NOMO-1 treated with dmso at 0.1 percent for 144 hours (cell line): ENCODE data around the gene TRIM54.
"Not testable (repeated sequence)": the region's sequence is repeated elsewhere in the genome, so short reads cannot be mapped to it uniquely, and the experiment has no call there.

ENCODE experiments used
- DNase-seq: peaks from one replicate; lab custom pipeline; 2025; ENCODE audit not compliant: unreplicated experiment; lab: John Stamatoyannopoulos, UW

The TRIM54 gene

DNA sequence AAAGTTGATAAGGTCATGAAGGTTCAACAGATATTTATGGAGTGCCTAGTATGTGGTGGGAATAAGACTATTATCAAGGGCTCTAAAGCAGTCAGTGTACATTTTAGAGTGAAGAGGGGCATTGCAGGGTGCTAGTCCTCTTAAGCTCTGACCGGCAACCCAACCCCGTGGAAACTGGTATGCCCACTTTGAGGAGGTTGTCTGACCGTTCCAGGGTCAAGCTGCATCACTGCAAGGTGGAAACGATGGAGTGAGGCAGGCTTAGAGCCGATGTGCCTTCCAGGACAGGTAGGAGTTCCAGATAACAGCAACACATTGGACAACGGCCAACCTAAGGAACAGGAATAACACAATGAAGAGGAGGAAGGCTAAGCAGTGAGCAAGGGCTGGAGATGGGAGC is 27.4 kb downstream of the TRIM54 start:
- DNase-seq, result no peak

DNA sequence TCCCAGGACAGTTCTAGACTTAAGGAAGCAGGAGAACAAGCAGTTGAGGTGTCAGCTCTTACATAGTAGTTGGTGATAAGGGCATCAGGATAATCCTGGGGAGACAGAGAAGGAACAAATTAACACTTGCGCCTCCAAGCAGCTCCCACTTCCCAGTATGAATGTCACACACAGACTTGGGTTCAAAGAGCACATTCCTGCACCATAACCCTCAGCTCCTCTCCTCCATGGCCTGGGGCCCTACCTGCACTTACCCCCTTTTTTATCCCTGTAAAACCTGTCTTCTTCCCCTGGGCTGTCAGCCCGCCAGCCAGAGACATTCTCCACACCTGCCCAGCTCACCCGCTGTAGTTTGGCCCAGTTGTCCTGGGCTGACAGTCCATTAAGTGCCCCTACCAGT is 29.9 kb downstream of the TRIM54 start:
- DNase-seq, result no peak

- no peak for DNase-seq
These were observed 31.8 kb downstream of the TRIM54 start for GRCh38 chr2:27313882-27314645.

DNA sequence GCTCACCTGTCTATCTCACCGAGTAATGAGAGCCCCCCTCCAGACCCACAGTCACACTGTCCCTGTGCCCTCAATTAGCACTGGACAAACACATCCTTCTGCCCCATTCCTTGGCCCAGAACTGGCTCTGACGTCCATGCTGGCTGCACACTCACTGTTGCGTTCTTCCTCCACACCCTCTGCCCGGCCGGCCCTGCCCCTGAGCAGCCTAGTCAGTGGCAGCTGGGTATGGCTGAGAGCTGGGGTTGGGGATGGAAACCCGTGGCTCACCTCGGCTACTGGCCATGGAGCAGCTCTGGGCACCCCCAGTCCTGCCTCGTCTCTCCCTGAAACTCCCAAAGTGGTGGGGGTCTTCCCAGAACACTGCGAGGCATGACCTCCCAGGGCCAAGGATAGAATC is 32.5 kb downstream of the TRIM54 start:
- DNase-seq, result no peak

GRCh38 chr2:27315122-27315521 is 32.9 kb downstream of the TRIM54 start:
- no peak for DNase-seq

- DNase-seq, result no peak
These were observed 34.6 kb downstream of the TRIM54 start for GRCh38 chr2:27316655-27317412.

DNA sequence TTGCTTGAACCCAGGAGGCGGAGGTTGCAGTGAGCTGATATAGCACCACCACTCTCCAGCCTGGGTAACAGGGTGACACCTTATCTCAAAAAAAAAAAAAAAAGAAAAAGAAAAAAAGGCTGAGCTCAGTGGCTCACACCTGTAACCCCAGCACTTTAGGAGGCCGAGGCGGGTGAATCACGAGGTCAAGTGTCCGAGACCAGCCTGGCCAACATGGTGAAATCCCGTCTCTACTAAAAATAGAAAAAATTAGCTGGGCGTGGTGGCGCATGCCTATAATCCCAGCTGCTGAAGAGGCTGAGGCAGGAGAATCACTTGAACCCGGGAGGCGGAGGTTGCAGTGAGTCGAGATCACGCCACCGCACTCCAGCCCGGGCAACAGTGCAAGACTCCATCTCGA is 37.6 kb downstream of the TRIM54 start:
- DNase-seq, result not testable (repeated sequence)

DNA sequence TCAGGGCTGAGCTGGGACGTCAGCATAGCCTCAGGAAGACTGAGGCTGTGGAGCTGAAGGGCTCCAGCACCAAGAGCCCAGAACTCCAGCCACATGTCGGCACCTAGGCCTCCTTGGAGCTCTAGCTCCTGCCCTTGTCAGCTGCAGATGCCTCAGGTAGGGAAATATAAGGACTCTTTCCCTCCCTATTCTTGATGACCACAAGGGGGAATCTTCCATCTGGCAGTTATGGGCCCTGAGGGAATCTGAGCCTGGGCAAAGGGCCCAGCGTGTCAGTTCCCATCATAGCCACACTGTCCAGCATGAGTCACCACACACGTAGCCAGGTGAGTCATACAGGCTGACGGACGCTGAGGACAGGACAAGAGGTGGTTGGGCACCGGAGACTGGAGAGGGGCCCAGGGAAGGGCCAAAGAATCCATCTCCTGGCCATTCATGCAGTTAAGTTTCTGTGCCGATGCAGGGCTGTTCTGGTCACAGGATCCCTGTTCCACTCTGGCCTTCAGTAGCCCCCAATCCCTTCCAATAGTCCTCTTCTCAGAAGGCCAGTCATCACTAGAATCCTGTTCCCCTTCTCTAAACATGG is 38.8 kb downstream of the TRIM54 start:
- no peak for DNase-seq

DNA sequence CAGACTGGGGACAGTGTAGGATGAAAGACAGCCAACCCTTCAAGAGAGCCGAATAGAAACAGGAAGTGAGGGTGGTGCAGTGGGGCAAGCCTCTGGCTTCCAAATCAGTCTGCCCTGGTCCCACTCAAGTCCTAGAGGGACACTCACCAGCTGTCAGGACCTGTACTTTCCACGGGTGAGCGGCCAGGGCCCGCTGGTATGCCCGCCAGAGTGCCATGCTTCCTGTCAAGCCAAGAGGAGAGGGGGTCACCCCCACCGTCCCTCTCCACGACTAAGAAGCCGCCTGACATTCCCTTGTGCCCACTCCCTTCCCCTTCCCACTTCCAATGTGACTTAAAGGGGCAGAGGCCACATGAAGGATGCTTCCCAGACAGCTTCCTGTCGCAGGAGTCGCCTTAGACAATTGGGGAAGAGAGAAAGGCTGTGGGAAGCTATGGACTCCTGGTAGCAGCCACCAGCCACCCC is 40.1 kb downstream of the TRIM54 start:
- peak; percentile 40 for DNase-seq

GRCh38 chr2:27322766-27323595 is 40.8 kb downstream of the TRIM54 start, which contains the start of gene MPV17:
TSS of gene MPV17 (minus strand) at chr2:27323097. CDS start at chr2:27322517, 580 bp downstream.
- peak; percentile 82 for DNase-seq

DNA sequence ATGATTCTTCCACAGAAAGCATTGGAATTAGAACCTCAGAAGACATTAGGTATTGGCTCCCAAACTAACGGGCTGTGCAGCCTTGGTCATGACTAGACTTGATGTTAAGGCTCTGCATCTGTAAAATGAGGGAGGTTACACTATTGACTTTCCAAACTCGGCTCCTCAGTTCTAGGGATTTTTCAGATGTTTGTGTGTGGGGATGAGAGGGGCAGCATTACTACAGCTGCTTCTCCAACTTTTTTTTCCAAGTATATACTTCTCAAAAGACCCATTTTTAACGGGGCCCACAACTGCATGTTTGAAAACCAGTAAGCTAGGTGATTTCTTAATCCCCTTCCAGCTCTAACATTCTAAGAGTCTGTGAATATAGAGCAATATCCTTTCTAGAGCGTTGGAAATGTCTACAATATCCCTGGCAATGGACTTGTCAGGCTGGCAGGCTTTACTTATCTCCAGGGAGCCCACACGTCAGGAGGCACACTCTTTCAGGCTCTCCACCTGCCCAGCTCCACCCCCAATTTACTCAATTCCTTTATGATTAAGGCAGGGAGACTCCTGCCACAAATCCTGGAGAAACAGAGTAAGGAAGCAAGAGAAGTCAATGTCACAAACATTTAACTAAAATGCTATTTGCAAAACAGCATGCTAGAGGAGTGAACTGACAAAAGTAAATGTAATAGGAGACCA is 41.5 kb downstream of the TRIM54 start:
- DNase-seq, result no peak

DNA sequence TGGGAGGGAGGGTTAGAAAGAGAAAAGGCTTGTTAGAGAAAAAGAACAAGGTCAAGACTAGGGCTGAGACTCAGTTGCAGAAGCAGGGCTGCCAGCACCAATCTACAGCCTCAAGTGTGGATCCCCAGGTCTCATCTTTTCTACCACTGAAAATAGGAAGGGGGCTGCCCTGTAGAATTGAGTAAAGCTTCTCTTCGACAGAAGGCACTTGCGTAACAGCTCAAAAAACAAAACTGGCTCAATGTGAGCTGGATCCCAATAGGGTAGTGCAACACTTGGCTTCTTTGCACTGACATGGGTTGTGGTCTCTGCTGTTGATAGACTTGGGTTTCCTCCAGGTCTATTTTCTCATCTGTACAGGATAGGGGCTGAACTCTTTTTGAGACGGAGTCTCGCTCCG is 42.5 kb downstream of the TRIM54 start:
- DNase-seq, result no peak

- no peak for DNase-seq
These were observed 53.1 kb downstream of the TRIM54 start for GRCh38 chr2:27335311-27335710.

DNA sequence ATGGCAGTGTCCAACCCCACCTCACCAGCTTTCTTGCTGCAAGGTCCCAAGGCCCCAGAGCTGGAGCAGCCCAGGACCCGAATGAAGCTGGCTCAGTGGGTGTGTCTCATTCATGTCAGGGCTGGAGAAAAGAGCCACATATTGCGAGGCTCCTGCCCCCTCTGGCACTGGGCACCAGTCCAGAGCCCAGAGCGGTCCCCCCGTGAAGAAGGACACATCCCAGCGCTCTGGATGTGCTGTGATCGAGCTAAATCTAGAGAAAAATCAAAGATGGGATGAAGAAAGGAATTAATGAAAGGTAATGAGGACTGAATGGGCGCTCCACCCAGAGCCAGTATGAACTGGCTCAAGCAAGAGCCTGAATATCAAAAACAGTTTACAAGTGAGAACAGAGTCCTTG is 53.9 kb downstream of the TRIM54 start:
- DNase-seq, result no peak

DNA sequence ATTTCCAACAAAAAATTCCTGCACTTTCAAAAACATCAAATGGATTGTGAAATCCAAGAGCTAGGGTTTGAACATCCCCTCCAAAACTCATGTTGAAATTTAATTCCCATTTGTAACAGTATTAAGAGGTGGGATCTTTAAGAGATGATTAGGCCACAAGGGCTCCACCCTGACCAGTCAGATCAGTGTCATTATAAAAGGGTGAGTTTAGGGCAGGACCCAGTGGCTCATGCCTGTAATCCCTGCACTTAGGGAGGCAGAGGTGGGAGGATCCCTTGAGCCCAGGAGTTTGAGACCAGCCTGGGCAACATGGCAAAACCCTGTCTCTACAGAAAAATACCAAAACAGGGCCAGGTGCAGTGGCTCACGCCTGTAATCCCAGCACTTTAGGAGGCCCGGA is 65.4 kb downstream of the TRIM54 start:
- no peak for DNase-seq

DNA sequence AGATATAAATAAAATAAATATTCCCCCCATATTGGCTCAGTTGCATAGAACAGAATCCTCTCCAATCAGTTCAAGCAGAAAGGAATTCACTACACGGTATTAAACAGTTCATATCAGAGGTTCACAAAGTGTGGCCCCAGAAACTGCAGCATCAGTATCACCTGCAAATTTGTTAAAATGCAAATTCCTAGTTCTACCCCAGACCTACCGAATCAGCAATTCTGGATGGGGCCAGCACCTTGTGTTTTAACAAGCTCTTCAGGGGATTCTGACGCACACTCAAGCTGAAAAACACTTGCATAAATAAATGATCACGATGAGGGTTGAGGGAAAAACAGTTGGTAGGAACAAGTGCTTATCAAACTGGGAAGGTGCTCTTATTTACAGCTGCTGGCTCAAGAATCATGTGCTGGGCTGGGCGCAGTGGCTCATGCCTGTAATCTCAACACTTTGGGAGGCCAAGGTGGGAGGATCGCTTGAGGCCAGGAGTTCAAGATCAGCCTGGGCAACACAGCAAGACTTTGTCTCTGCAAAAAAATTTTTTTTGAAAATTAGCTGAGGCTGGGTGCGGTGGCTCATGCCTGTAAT is 68.0 kb downstream of the TRIM54 start:
- DNase-seq, result no peak

GRCh38 chr2:27351802-27352598 is 69.8 kb downstream of the TRIM54 start:
- DNase-seq, result no peak

- not testable (repeated sequence) for DNase-seq
These were observed 71.1 kb downstream of the TRIM54 start for GRCh38 chr2:27353386-27353761.
